SK-N-SH treated with all-trans-retinoic acid at 6 μM for 48 hours (cell line): Measurements from ENCODE around the gene AUH.

ENCODE experiments used
- ATAC-seq: fragments of 200-7000 bp; cut with Tn5 transposase; 3 replicates; pipeline ENCODE4 v1.9.1; 2020; ENCODE audit warnings: mild to moderate bottlenecking, moderate library complexity
- CSDC2 ChIP-seq: fragments of 250-450 bp; sonication (Bioruptor Pico); IDR thresholded peaks from 2 replicates; pipeline ENCODE4 v1.5.0; 2020; ENCODE audit warnings: mild to moderate bottlenecking, moderate library complexity
- ESRRG ChIP-seq: fragments of 250-450 bp; sonication (Bioruptor Pico); IDR thresholded peaks from 2 replicates; pipeline ENCODE4 v1.6.1; 2021; ENCODE audit warnings: mild to moderate bottlenecking
- GLIS3 ChIP-seq: fragments of 250-450 bp; sonication (Bioruptor Pico); IDR thresholded peaks from 2 replicates; pipeline ENCODE4 v1.5.0; 2020; ENCODE audit warnings: mild to moderate bottlenecking, moderate library complexity
- ISL1 ChIP-seq: fragments of 250-450 bp; sonication (Bioruptor Pico); IDR thresholded peaks from 2 replicates; pipeline ENCODE4 v2.1.2; 2022; ENCODE audit warnings: mild to moderate bottlenecking, moderate library complexity
- OSR1 ChIP-seq: fragments of 250-450 bp; sonication (Bioruptor Pico); IDR thresholded peaks from 2 replicates; pipeline ENCODE4 v1.8.0; 2022; ENCODE audit warnings: moderate library complexity, mild to moderate bottlenecking, inconsistent platforms
- PPARA ChIP-seq: fragments of 250-450 bp; sonication (Bioruptor Pico); IDR thresholded peaks from 2 replicates; pipeline ENCODE4 v1.5.0; 2020; ENCODE audit warnings: mild to moderate bottlenecking, borderline replicate concordance
- RARB ChIP-seq: fragments of 250-450 bp; sonication (Bioruptor Pico); IDR thresholded peaks from 2 replicates; pipeline ENCODE4 v1.8.0; 2021; ENCODE audit warnings: mild to moderate bottlenecking, moderate library complexity
- SNAI2 ChIP-seq: fragments of 250-450 bp; sonication (Bioruptor Pico); IDR thresholded peaks from 2 replicates; pipeline ENCODE4 v1.5.0; 2020; ENCODE audit warnings: mild to moderate bottlenecking, moderate library complexity
- TCF4 ChIP-seq: fragments of 250-450 bp; sonication (Bioruptor Pico); IDR thresholded peaks from 2 replicates; pipeline ENCODE4 v1.8.0; 2021; ENCODE audit warnings: mild to moderate bottlenecking, moderate library complexity, borderline replicate concordance
- TOX ChIP-seq: fragments of 250-450 bp; sonication (Bioruptor Pico); IDR thresholded peaks from 2 replicates; pipeline ENCODE4 v1.8.0; 2021; ENCODE audit warnings: mild to moderate bottlenecking, moderate library complexity, borderline replicate concordance
- ZC3H10 ChIP-seq: fragments of 250-450 bp; sonication (Bioruptor Pico); IDR thresholded peaks from 2 replicates; pipeline ENCODE4 v1.5.1; 2021; ENCODE audit warnings: mild to moderate bottlenecking, moderate library complexity
- ZFP3 ChIP-seq: fragments of 250-450 bp; sonication (Bioruptor Pico); IDR thresholded peaks from 2 replicates; pipeline ENCODE4 v1.5.0; 2020; ENCODE audit warnings: mild to moderate bottlenecking, moderate library complexity
- ZFP30 ChIP-seq: fragments of 450-650 bp; formaldehyde crosslinking; IDR thresholded peaks from 2 replicates; pipeline ENCODE4 v1.5.0; 2022; ENCODE audit warnings: mild to moderate bottlenecking, moderate library complexity
- ZNF565 ChIP-seq: fragments of 450-650 bp; formaldehyde crosslinking; conservative IDR thresholded peaks from 2 replicates; pipeline ENCODE4 v1.5.0; 2020; ENCODE audit warnings: low read depth, mild to moderate bottlenecking, moderate library complexity
- ZNF70 ChIP-seq: fragments of 450-650 bp; formaldehyde crosslinking; IDR thresholded peaks from 2 replicates; pipeline ENCODE4 v1.5.0; 2020; ENCODE audit warnings: mild to moderate bottlenecking, moderate library complexity
- ZNF8 ChIP-seq: fragments of 450-650 bp; formaldehyde crosslinking; IDR thresholded peaks from 2 replicates; pipeline ENCODE4 v1.5.0; 2020; ENCODE audit warnings: mild to moderate bottlenecking, moderate library complexity
- TF ChIP-seq, protein P1 (sequence below): fragments of 250-450 bp; sonication (Bioruptor Pico); IDR thresholded peaks from 2 replicates; pipeline ENCODE4 v1.8.0; 2021; ENCODE audit warnings: low read depth, mild to moderate bottlenecking, moderate library complexity, borderline replicate concordance
- TF ChIP-seq, protein P2 (sequence below): fragments of 250-450 bp; sonication (Bioruptor Pico); IDR thresholded peaks from 2 replicates; pipeline ENCODE4 v1.5.1; 2020; ENCODE audit warnings: low read depth, mild to moderate bottlenecking, moderate library complexity
- TF ChIP-seq, protein P3 (sequence below): fragments of 250-450 bp; sonication (Bioruptor Pico); IDR thresholded peaks from 2 replicates; pipeline ENCODE4 v1.8.0; 2020; ENCODE audit warnings: mild to moderate bottlenecking, moderate library complexity, borderline replicate concordance
- TF ChIP-seq, protein P4 (sequence below): fragments of 250-450 bp; sonication (Bioruptor Pico); IDR thresholded peaks from 2 replicates; pipeline ENCODE4 v1.5.1; 2021; ENCODE audit warnings: mild to moderate bottlenecking, moderate library complexity
- TF ChIP-seq, protein P5 (sequence below): fragments of 250-450 bp; sonication (Bioruptor Pico); IDR thresholded peaks from 2 replicates; pipeline ENCODE4 v1.5.0; 2020; ENCODE audit warnings: mild to moderate bottlenecking, moderate library complexity

The AUH gene

DNA sequence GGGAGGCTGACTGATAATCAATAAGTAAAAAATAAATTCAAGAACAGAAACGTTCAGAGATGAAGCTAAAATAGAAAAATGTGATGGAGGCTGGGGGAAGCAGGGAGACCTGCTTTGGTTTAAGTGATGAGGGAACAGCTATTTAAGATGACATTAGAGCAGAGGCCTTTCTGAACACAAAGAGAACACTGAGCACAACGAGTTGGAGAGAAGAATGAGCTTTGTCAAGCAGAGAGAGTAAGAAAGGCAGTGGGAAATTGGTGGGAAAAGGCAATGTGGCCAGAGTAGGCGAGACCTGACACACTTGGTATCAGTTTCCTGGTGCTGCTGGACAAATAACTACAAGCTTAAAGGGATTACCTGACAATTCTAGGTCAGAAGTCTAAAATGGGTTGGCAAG lies 20.0 kb downstream of the AUH start:
- ATAC-seq, result no peak
- TF ChIP-seq ZNF565 (CRISPR knock-in tag) (no peak), ESRRG (no peak), ZNF8 (CRISPR knock-in tag) (no peak), PPARA (CRISPR knock-in tag) (no peak), ZFP30 (no peak), ZC3H10 (CRISPR knock-in tag) (no peak), RARB (no peak), ZNF70 (CRISPR knock-in tag) (no peak)
- TF ChIP-seq, protein P1, sequence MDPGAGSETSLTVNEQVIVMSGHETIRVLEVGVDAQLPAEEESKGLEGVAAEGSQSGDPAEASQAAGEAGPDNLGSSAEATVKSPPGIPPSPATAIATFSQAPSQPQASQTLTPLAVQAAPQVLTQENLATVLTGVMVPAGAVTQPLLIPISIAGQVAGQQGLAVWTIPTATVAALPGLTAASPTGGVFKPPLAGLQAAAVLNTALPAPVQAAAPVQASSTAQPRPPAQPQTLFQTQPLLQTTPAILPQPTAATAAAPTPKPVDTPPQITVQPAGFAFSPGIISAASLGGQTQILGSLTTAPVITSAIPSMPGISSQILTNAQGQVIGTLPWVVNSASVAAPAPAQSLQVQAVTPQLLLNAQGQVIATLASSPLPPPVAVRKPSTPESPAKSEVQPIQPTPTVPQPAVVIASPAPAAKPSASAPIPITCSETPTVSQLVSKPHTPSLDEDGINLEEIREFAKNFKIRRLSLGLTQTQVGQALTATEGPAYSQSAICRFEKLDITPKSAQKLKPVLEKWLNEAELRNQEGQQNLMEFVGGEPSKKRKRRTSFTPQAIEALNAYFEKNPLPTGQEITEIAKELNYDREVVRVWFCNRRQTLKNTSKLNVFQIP, result no peak
- TF ChIP-seq, protein P2, sequence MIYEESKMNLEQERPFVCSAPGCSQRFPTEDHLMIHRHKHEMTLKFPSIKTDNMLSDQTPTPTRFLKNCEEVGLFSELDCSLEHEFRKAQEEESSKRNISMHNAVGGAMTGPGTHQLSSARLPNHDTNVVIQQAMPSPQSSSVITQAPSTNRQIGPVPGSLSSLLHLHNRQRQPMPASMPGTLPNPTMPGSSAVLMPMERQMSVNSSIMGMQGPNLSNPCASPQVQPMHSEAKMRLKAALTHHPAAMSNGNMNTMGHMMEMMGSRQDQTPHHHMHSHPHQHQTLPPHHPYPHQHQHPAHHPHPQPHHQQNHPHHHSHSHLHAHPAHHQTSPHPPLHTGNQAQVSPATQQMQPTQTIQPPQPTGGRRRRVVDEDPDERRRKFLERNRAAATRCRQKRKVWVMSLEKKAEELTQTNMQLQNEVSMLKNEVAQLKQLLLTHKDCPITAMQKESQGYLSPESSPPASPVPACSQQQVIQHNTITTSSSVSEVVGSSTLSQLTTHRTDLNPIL, result no peak
- TF ChIP-seq, protein P3, sequence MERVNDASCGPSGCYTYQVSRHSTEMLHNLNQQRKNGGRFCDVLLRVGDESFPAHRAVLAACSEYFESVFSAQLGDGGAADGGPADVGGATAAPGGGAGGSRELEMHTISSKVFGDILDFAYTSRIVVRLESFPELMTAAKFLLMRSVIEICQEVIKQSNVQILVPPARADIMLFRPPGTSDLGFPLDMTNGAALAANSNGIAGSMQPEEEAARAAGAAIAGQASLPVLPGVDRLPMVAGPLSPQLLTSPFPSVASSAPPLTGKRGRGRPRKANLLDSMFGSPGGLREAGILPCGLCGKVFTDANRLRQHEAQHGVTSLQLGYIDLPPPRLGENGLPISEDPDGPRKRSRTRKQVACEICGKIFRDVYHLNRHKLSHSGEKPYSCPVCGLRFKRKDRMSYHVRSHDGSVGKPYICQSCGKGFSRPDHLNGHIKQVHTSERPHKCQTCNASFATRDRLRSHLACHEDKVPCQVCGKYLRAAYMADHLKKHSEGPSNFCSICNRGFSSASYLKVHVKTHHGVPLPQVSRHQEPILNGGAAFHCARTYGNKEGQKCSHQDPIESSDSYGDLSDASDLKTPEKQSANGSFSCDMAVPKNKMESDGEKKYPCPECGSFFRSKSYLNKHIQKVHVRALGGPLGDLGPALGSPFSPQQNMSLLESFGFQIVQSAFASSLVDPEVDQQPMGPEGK (CRISPR knock-in tag), result no peak
- TF ChIP-seq, protein P4, sequence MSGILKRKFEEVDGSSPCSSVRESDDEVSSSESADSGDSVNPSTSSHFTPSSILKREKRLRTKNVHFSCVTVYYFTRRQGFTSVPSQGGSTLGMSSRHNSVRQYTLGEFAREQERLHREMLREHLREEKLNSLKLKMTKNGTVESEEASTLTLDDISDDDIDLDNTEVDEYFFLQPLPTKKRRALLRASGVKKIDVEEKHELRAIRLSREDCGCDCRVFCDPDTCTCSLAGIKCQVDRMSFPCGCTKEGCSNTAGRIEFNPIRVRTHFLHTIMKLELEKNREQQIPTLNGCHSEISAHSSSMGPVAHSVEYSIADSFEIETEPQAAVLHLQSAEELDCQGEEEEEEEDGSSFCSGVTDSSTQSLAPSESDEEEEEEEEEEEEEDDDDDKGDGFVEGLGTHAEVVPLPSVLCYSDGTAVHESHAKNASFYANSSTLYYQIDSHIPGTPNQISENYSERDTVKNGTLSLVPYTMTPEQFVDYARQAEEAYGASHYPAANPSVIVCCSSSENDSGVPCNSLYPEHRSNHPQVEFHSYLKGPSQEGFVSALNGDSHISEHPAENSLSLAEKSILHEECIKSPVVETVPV, result no peak

DNA sequence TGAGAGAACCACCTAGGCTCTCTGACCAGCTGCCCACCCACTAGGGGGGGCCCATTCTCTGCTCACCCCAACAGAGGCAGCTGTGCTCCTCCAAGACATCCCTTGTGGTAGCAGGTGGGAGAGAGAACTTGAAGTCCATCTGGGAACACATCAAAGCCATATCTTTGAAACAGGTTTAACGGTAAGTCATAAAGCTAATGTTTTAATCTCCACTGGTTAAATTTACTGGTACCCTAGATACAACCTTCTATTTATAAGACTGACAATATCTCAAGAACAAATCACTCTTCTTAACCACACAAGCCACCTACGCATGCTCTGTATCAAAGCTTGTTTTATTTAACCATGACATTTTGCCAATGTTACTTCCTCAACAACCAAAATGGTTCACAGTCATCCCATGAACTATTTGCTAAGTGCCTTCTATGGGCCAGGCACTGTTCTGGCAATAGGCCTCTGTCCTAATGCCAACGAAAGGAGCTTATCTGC lies 20.4 kb downstream of the AUH start:
- no peak for ATAC-seq
- TF ChIP-seq TCF4 (CRISPR knock-in tag), result no peak
- no peak for TF ChIP-seq ZNF70 (CRISPR knock-in tag)
- no peak for TF ChIP-seq TOX (CRISPR knock-in tag)
- no peak for TF ChIP-seq OSR1 (CRISPR knock-in tag)
- TF ChIP-seq CSDC2, result no peak
- TF ChIP-seq PPARA (CRISPR knock-in tag), result no peak
- no peak for TF ChIP-seq ESRRG

DNA sequence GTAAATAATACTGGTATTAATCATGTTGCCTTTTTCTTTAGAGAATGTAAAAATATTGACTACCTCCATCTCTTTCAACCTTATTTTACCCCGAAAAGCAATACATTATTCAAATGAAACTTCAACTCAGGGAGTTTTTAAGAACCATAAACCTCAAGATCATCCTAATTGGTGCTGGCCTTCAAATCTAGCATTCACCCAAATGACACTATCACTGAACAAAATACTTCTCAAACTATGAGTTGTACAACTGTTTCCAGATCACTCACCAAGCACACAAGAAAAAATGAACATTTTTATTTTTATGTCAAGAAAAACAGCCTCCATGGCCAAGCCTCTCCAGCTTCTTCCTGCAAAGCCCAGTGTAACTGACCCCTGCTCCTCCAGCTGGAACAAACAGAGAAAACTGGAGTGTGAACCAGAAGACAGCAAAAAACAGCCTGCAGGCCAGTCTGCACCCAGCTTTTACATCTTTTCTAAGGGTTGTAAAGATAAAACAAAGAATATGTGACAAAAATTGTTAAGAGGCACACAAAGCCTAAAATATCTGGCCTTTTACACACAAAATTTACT lies 21.2 kb downstream of the AUH start:
- no peak for TF ChIP-seq TCF4 (CRISPR knock-in tag)
- TF ChIP-seq RARB, result no peak
- TF ChIP-seq, protein P5, sequence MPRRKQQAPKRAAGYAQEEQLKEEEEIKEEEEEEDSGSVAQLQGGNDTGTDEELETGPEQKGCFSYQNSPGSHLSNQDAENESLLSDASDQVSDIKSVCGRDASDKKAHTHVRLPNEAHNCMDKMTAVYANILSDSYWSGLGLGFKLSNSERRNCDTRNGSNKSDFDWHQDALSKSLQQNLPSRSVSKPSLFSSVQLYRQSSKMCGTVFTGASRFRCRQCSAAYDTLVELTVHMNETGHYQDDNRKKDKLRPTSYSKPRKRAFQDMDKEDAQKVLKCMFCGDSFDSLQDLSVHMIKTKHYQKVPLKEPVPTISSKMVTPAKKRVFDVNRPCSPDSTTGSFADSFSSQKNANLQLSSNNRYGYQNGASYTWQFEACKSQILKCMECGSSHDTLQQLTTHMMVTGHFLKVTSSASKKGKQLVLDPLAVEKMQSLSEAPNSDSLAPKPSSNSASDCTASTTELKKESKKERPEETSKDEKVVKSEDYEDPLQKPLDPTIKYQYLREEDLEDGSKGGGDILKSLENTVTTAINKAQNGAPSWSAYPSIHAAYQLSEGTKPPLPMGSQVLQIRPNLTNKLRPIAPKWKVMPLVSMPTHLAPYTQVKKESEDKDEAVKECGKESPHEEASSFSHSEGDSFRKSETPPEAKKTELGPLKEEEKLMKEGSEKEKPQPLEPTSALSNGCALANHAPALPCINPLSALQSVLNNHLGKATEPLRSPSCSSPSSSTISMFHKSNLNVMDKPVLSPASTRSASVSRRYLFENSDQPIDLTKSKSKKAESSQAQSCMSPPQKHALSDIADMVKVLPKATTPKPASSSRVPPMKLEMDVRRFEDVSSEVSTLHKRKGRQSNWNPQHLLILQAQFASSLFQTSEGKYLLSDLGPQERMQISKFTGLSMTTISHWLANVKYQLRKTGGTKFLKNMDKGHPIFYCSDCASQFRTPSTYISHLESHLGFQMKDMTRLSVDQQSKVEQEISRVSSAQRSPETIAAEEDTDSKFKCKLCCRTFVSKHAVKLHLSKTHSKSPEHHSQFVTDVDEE (CRISPR knock-in tag), result no peak
- TF ChIP-seq, protein P1, result no peak
- TF ChIP-seq ZFP30, result no peak
- TF ChIP-seq, protein P3 (CRISPR knock-in tag), result no peak
- no peak for TF ChIP-seq OSR1 (CRISPR knock-in tag)
- TF ChIP-seq CSDC2, result no peak
- no peak for TF ChIP-seq ISL1 (CRISPR knock-in tag)
- TF ChIP-seq SNAI2 (CRISPR knock-in tag), result no peak
- no peak for TF ChIP-seq ZFP3 (CRISPR knock-in tag)
- no peak for TF ChIP-seq ZNF8 (CRISPR knock-in tag)
- no peak for TF ChIP-seq ZC3H10 (CRISPR knock-in tag)
- TF ChIP-seq ESRRG, result no peak
- no peak for TF ChIP-seq GLIS3 (CRISPR knock-in tag)
- no peak for TF ChIP-seq PPARA (CRISPR knock-in tag)
- TF ChIP-seq, all 23 proteins: peak for 0
- no peak for ATAC-seq
